ENCODE measurements around the gene TNFRSF21. TPM values are rescaled to one million over a fixed set of nuclear protein-coding genes. Genes with fewer than 3 reads are reported as not detected.

Gene TNFRSF21
- total and polyA plus RNA-seq, 2 donors (not counting 1 experiment from before 2014, with no cell fraction given), result 0.43 to 1.2 TPM

DNA sequence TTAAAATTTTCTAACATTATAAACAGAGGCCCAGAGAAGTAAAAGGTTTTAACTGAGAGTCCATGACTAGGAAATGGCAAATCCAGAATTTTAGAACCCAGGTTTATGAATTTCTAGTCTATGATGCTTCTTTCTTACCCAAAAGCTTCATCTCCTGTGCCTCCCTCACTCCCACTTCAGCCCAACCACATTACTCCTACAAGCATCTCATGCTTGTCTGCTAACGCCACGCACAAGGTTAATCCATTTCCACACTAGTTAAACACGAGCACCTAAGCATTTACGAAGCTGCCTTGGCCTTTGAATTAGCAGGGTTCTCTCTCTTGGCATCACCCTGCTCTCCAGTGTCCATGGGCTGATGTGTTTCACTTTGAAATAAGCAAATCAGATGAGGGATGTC is 32.0 kb downstream of the TNFRSF21 start:
- H3K4me3 ChIP-seq (ENCODE audit: control extremely low read depth in 1 of 5, extremely low read depth in 1 of 5, insufficient read depth in 1 of 5, low read depth in 2 of 5, low read length in 4 of 5), result no peak overlapping the region
- no peak overlapping the region for H3K4me3 Mint-ChIP-seq
- H3K9me3 ChIP-seq (ENCODE audit: control extremely low read depth in 1 of 3, control insufficient read depth in 2 of 3, insufficient read depth in 1 of 3, low read length in 2 of 3), result peaks cover 0 to 2% (median 0%) of the 10 kb centered on the region in 3 donors
- no peak for DNase-seq
- intact Hi-C loops (cut with micrococcal nuclease), result no loop called here
- no peak overlapping the region for H3K9ac ChIP-seq (ENCODE audit: low read length)
- WGBS (ENCODE audit: insufficient coverage), result 100% methylated on average over 2 of the region's 4 CpGs
- H3K4me1 Mint-ChIP-seq, result no peaks in the 10 kb centered on the region
- no peaks in the 10 kb centered on the region for H3K4me1 ChIP-seq (ENCODE audit: control insufficient read depth in 2 of 2, insufficient read depth in 2 of 2, low read length in 2 of 2)
- POLR2A ChIA-PET, result no interaction called here
- H4K20me1 ChIP-seq (ENCODE audit: control insufficient read depth, insufficient read depth, low read length, poor library complexity, severe bottlenecking), result no peaks in the 10 kb centered on the region
- no peak overlapping the region for H3K27ac ChIP-seq (ENCODE audit: low read length in 2 of 2)
- H3K27ac Mint-ChIP-seq, result no peak overlapping the region
- H3K27me3 ChIP-seq (replicated peaks in 1 of 4; ENCODE audit: control extremely low read depth in 1 of 4, control insufficient read depth in 3 of 4, insufficient read depth in 4 of 4, low read length in 3 of 4), result no peaks in the 10 kb centered on the region
- peaks cover 2% of the 10 kb centered on the region for H3K9me3 Mint-ChIP-seq (ENCODE audit: insufficient read depth)
- CTCF ChIA-PET, result interaction anchor here (1.1 kb wide), 1 partner anchor 179 kb away, joined by 3 read pairs; no protein-coding TSS in a partner anchor
- no peak for ATAC-seq (ENCODE audit: low read depth)
- no peaks in the 10 kb centered on the region for H3K79me2 ChIP-seq (ENCODE audit: control insufficient read depth, insufficient read depth, low read length)
- no peaks in the 10 kb centered on the region for H3K27me3 Mint-ChIP-seq
- no peaks in the 10 kb centered on the region for H3K36me3 ChIP-seq (replicated peaks in 1 of 2; ENCODE audit: control extremely low read depth in 1 of 2, control insufficient read depth in 1 of 2, extremely low read depth in 1 of 2, insufficient read depth in 2 of 2, low read length in 1 of 2)
- H2AFZ ChIP-seq (ENCODE audit: insufficient read depth, low read depth, low read length, poor library complexity, severe bottlenecking), result no peak overlapping the region
- TF ChIP-seq, protein P1, sequence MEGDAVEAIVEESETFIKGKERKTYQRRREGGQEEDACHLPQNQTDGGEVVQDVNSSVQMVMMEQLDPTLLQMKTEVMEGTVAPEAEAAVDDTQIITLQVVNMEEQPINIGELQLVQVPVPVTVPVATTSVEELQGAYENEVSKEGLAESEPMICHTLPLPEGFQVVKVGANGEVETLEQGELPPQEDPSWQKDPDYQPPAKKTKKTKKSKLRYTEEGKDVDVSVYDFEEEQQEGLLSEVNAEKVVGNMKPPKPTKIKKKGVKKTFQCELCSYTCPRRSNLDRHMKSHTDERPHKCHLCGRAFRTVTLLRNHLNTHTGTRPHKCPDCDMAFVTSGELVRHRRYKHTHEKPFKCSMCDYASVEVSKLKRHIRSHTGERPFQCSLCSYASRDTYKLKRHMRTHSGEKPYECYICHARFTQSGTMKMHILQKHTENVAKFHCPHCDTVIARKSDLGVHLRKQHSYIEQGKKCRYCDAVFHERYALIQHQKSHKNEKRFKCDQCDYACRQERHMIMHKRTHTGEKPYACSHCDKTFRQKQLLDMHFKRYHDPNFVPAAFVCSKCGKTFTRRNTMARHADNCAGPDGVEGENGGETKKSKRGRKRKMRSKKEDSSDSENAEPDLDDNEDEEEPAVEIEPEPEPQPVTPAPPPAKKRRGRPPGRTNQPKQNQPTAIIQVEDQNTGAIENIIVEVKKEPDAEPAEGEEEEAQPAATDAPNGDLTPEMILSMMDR (IDR thresholded peaks at IDR 0.05), result no peak
- H3K4me2 ChIP-seq (replicated peaks; ENCODE audit: low read depth, low read length, poor library complexity, severe bottlenecking), result no peak overlapping the region

DNA sequence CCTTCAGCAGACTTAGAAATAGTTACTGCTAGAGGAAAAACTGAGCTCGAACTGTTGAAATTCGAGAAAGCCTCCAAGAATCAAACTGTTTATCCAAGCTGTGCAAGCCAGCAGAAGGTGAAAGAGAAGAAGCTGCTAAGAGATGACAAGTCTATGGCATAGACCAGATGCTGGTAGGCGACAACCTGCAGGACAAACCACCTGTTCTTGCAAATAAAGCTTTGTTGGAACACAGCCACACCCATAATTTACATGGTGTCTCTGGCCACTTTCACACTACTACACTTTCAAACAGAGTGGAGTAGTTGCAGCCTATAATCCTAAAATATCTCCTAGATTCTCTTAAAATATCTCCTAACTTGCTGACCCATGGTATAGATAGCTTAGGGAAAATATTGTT is 33.3 kb downstream of the TNFRSF21 start:
- no peak overlapping the region for H3K27ac ChIP-seq (ENCODE audit: low read length in 2 of 2)
- ATAC-seq (ENCODE audit: low read depth) (no peak), DNase-seq (no peak)
- WGBS (ENCODE audit: insufficient coverage), result 78% methylated on average over 1 of the region's 3 CpGs
- H3K27me3 Mint-ChIP-seq, result no peaks in the 10 kb centered on the region
- no peak overlapping the region for H2AFZ ChIP-seq (ENCODE audit: insufficient read depth, low read depth, low read length, poor library complexity, severe bottlenecking)
- H3K36me3 ChIP-seq (replicated peaks in 1 of 2; ENCODE audit: control extremely low read depth in 1 of 2, control insufficient read depth in 1 of 2, extremely low read depth in 1 of 2, insufficient read depth in 2 of 2, low read length in 1 of 2), result no peaks in the 10 kb centered on the region
- intact Hi-C loops (cut with micrococcal nuclease), result no loop called here
- H3K79me2 ChIP-seq (ENCODE audit: control insufficient read depth, insufficient read depth, low read length), result no peaks in the 10 kb centered on the region
- H3K4me2 ChIP-seq (replicated peaks; ENCODE audit: low read depth, low read length, poor library complexity, severe bottlenecking), result no peak overlapping the region
- H3K9ac ChIP-seq (ENCODE audit: low read length), result no peak overlapping the region
- H3K27ac Mint-ChIP-seq, result no peak overlapping the region
- H3K9me3 Mint-ChIP-seq (ENCODE audit: insufficient read depth), result peaks cover 2% of the 10 kb centered on the region
- TF ChIP-seq, protein P1 (IDR thresholded peaks at IDR 0.05), result no peak
- no peak for TF ChIP-seq EZH2 (IDR thresholded peaks at IDR 0.05; ENCODE audit: borderline replicate concordance, insufficient read depth, low read depth, low read length, poor library complexity, severe bottlenecking)
- H3K27me3 ChIP-seq (replicated peaks in 1 of 4; ENCODE audit: control extremely low read depth in 1 of 4, control insufficient read depth in 3 of 4, insufficient read depth in 4 of 4, low read length in 3 of 4), result no peaks in the 10 kb centered on the region
- ChIA-PET CTCF (no interaction called here), POLR2A (interaction anchor here (0.6 kb wide), 1 partner anchor 11 kb away, joined by 9 read pairs; no protein-coding TSS in a partner anchor)
- H3K4me3 Mint-ChIP-seq, result no peak overlapping the region
- H4K20me1 ChIP-seq (ENCODE audit: control insufficient read depth, insufficient read depth, low read length, poor library complexity, severe bottlenecking), result no peaks in the 10 kb centered on the region
- H3K4me1 ChIP-seq (ENCODE audit: control insufficient read depth in 2 of 2, insufficient read depth in 2 of 2, low read length in 2 of 2), result no peaks in the 10 kb centered on the region
- H3K9me3 ChIP-seq (ENCODE audit: control extremely low read depth in 1 of 3, control insufficient read depth in 2 of 3, insufficient read depth in 1 of 3, low read length in 2 of 3), result peaks cover 0 to 2% (median 0%) of the 10 kb centered on the region in 3 donors
- no peak overlapping the region for H3K4me3 ChIP-seq (ENCODE audit: control extremely low read depth in 1 of 5, extremely low read depth in 1 of 5, insufficient read depth in 1 of 5, low read depth in 2 of 5, low read length in 4 of 5)
- H3K4me1 Mint-ChIP-seq, result no peaks in the 10 kb centered on the region
